HepG2 (cell line): Measurements from ENCODE around the gene CORO1C. TPM values are rescaled to one million over a fixed set of nuclear protein-coding genes. Genes with fewer than 3 reads are reported as not detected.
A peak's percentile ranks its signal among the peaks of the same experiment; 100 is the strongest.

ENCODE experiments used
- ATAC-seq: fragments of 200-7000 bp; cut with Tn5 transposase; 3 replicates; pipeline ENCODE4 v1.9.1; 2020; ENCODE audit warnings: mild to moderate bottlenecking, moderate library complexity
- BruUV-seq: library from RNA; stranded (reverse); fragments of 400-500 nt; replicated peaks from 2 replicates; lab custom pipeline; 2021; lab: Mats Ljungman, UMichigan
- CTCF ChIA-PET: fragments of 300-600 bp; formaldehyde crosslinking; extraction: SDS; loops from one replicate; lab custom pipeline; 2021; ENCODE audit warnings: low total read pairs, inconsistent platforms, low intra/inter-chr PET ratio; lab: Yijun Ruan, JAX
- POLR2A ChIA-PET: fragments of 350-600 bp; sonication (Branson Sonifier 250); formaldehyde crosslinking; loops from one replicate; lab custom pipeline; 2020; ENCODE audit warnings: antibody characterized with exemption, inconsistent platforms; lab: Yijun Ruan, JAX
- DNase-seq: peaks from one replicate; pipeline ENCODE4 v3.0.0-alpha.2; 2015; ENCODE audit warnings: low spot score
- FAIRE-seq: peaks from 3 replicates; lab custom pipeline; 2011; peaks lifted over from hg19 to GRCh38; lab: Jason Lieb, UNC
- H2AFZ ChIP-seq: one replicate; pipeline ENCODE4 v1.6.1; 2011; ENCODE audit warnings: low read length, inconsistent platforms
- H3K27ac ChIP-seq: fragments of 300-600 bp; 3 replicates; pipeline ENCODE4 v1.8.0; 2011; ENCODE audit warnings: mixed run types, mild to moderate bottlenecking, mixed read lengths, low read length, inconsistent platforms; ENCODE audit not compliant: insufficient read depth; ENCODE audit errors: extremely low read length
- H3K27me3 ChIP-seq, 2 experiments: fragments of 200-600 bp in 1 of 2; 2 replicates in 1 of 2; 3 replicates in 1 of 2; pipeline versions ENCODE4 v1.6.0 to v1.8.0; 2011; ENCODE audit warnings: low read length in 2 of 2, mild to moderate bottlenecking in 2 of 2, moderate library complexity in 2 of 2, inconsistent platforms in 1 of 2; ENCODE audit not compliant: insufficient read depth in 2 of 2, control insufficient read depth in 1 of 2
- H3K36me3 ChIP-seq, 2 experiments: fragments of 200-600 bp in 1 of 2; replicated peaks in 1 of 2; 2 replicates in 1 of 2; 3 replicates in 1 of 2; pipeline versions ENCODE4 v1.5.1 to v1.8.0; 2011; ENCODE audit warnings: low read length in 2 of 2, inconsistent platforms in 1 of 2; ENCODE audit not compliant: insufficient read depth in 2 of 2, control insufficient read depth in 1 of 2
- H3K4me1 ChIP-seq: 2 replicates; pipeline ENCODE4 v1.5.1; 2012; ENCODE audit warnings: low read length, inconsistent platforms; ENCODE audit not compliant: insufficient read depth
- H3K4me2 ChIP-seq: 2 replicates; pipeline ENCODE4 v1.6.0; 2011; ENCODE audit warnings: low read depth, low read length, inconsistent platforms
- H3K4me3 ChIP-seq, 3 experiments: fragments of 200-600 bp in 1 of 3; sonication (generic), shearing (Covaris generic) in 1 of 3; replicated peaks in 1 of 3; 2 replicates each; pipeline ENCODE4 v1.5.1; 2011 to 2016; ENCODE audit warnings: low read length in 3 of 3, inconsistent platforms in 2 of 3, low read depth in 2 of 3, mild to moderate bottlenecking in 2 of 3, control low read depth in 1 of 3, mixed read lengths in 1 of 3; ENCODE audit not compliant: insufficient read depth in 1 of 3
- H3K79me2 ChIP-seq: one replicate; pipeline ENCODE4 v1.6.1; 2011; ENCODE audit warnings: low read length, inconsistent platforms; ENCODE audit not compliant: insufficient read depth
- H3K9ac ChIP-seq: 2 replicates; pipeline ENCODE4 v1.6.0; 2011; ENCODE audit warnings: mild to moderate bottlenecking, low read depth, low read length, inconsistent platforms; ENCODE audit not compliant: insufficient read depth
- H3K9me3 ChIP-seq: 2 replicates; pipeline ENCODE4 v1.5.1; 2012; ENCODE audit warnings: mild to moderate bottlenecking, low read length
- H4K20me1 ChIP-seq: 2 replicates; pipeline ENCODE4 v1.6.0; 2011; ENCODE audit warnings: inconsistent platforms, mild to moderate bottlenecking, low read length, moderate library complexity; ENCODE audit not compliant: insufficient read depth
- MTA3 ChIP-seq: sonication (generic); formaldehyde crosslinking; IDR thresholded peaks from 2 replicates; pipeline ENCODE4 v1.4.0; 2020; ENCODE audit warnings: missing genetic modification reagents
- NR2F6 ChIP-seq, 2 experiments: IDR thresholded peaks; 2 replicates each; pipeline ENCODE4 v1.6.1; 2016; ENCODE audit warnings: antibody characterized with exemption in 1 of 2, mild to moderate bottlenecking in 1 of 2
- PAF1 ChIP-seq: IDR thresholded peaks from 2 replicates; pipeline ENCODE4 v1.6.1; 2016; ENCODE audit warnings: missing genetic modification reagents, missing compliant biosample characterization
- RBM22 ChIP-seq: fragments of 200-400 bp; formaldehyde crosslinking; optimal IDR thresholded peaks from 2 replicates; pipeline ENCODE3; 2017; ENCODE audit warnings: mild to moderate bottlenecking, low read length, moderate library complexity
- RFX1 ChIP-seq: fragments of 450-650 bp; IDR thresholded peaks from 2 replicates; pipeline ENCODE4 v1.6.1; 2017
- WGBS: methylation state at CpG from one replicate; pipeline ENCODE4 v1.1.6; 2017; ENCODE audit warnings: low lambda C conversion rate; 5-methylcytosine and 5-hydroxymethylcytosine counted together
- in situ Hi-C: cut with HindIII; loops from 2 replicates; pipeline ENCODE4 v1.10.0; 2017; ENCODE audit warnings: low pct_unique_long_range_greater_than_20kb; ENCODE audit not compliant: extremely low pct_ligation_motif_present
- intact Hi-C: fragments of 100-400 bp; cut with micrococcal nuclease; formaldehyde crosslinking; loops from one replicate; pipeline ENCODE4 v1.10.0; 2022; ENCODE audit not compliant: unreplicated experiment
- polyA plus RNA-seq, 8 experiments: library from polyadenylated mRNA; depleted of rRNA in 3 of 8; stranded (reverse) in 7 of 8; unstranded in 1 of 8; fragments of >200 nt; fragmentation: Illumina TruSeq in 4 of 8; extraction: Trizol in 4 of 8; gene quantifications; 2 replicates each; pipeline versions ENCODE4 v1.2.1 to v1.2.3, GENCODE V29; 2011 to 2016; ENCODE audit warnings: low read depth in 4 of 8, missing spikeins in 1 of 8, mixed read lengths in 1 of 8; ENCODE audit not compliant: insufficient read depth in 1 of 8
- total RNA-seq, 5 experiments: library from RNA; depleted of rRNA; stranded (reverse); fragments of >200 nt; fragmentation: Illumina TruSeq; extraction: Trizol; gene quantifications; 2 replicates each; pipeline ENCODE4 v1.2.3, GENCODE V29; 2016; ENCODE audit warnings: low read depth in 1 of 5
- TF ChIP-seq, protein P1 (sequence below): sonication (generic); formaldehyde crosslinking; IDR thresholded peaks from 2 replicates; pipeline ENCODE4 v1.4.0; 2020; ENCODE audit warnings: missing genetic modification reagents, borderline replicate concordance

Gene CORO1C
- total and polyA plus RNA-seq, 2 of the 13 experiments (the other 11 are each of a cell fraction or from before 2014, with no cell fraction given) = 73.7 to 131 TPM

- DNase-seq = no peak
- CTCF ChIA-PET = no interaction called here
- Histone ChIP-seq H3K9me3 (no peaks in the 10 kb centered on the region), H3K79me2 (peaks cover 44% of the 10 kb centered on the region), H3K4me3 (no peak overlapping the region), H4K20me1 (no peaks in the 10 kb centered on the region), H3K27me3 (no peaks in the 10 kb centered on the region), H3K4me1 (no peaks in the 10 kb centered on the region), H3K36me3 (peaks cover 13 to 56% of the 10 kb centered on the region in 2 experiments), H3K4me2 (no peak overlapping the region), H3K27ac (no peak overlapping the region), H2AFZ (no peak overlapping the region), H3K9ac (no peak overlapping the region)
- ATAC-seq = no peak
- BruUV-seq = no TSS peak
- no peak for FAIRE-seq
- WGBS = 98% methylated on average over 4 of the region's 4 CpGs
- POLR2A ChIA-PET = no interaction called here
- in situ Hi-C loops (no loop called here), intact Hi-C loops (no loop called here)
- no peak for TF ChIP-seq MTA3 (CRISPR knock-in tag)
- TF ChIP-seq PAF1 = no peak
- TF ChIP-seq, protein P1, sequence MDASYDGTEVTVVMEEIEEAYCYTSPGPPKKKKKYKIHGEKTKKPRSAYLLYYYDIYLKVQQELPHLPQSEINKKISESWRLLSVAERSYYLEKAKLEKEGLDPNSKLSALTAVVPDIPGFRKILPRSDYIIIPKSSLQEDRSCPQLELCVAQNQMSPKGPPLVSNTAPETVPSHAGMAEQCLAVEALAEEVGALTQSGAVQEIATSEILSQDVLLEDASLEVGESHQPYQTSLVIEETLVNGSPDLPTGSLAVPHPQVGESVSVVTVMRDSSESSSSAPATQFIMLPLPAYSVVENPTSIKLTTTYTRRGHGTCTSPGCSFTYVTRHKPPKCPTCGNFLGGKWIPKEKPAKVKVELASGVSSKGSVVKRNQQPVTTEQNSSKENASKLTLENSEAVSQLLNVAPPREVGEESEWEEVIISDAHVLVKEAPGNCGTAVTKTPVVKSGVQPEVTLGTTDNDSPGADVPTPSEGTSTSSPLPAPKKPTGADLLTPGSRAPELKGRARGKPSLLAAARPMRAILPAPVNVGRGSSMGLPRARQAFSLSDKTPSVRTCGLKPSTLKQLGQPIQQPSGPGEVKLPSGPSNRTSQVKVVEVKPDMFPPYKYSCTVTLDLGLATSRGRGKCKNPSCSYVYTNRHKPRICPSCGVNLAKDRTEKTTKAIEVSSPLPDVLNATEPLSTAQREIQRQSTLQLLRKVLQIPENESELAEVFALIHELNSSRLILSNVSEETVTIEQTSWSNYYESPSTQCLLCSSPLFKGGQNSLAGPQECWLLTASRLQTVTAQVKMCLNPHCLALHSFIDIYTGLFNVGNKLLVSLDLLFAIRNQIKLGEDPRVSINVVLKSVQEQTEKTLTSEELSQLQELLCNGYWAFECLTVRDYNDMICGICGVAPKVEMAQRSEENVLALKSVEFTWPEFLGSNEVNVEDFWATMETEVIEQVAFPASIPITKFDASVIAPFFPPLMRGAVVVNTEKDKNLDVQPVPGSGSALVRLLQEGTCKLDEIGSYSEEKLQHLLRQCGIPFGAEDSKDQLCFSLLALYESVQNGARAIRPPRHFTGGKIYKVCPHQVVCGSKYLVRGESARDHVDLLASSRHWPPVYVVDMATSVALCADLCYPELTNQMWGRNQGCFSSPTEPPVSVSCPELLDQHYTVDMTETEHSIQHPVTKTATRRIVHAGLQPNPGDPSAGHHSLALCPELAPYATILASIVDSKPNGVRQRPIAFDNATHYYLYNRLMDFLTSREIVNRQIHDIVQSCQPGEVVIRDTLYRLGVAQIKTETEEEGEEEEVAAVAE (CRISPR knock-in tag) = no peak
- TF ChIP-seq NR2F6 (IDR thresholded peaks at IDR 0.05) = 0 out of 2 replicates have a peak, but pooled peaks have one; percentile 19
- no peak for TF ChIP-seq NR2F6 (CRISPR knock-in tag; IDR thresholded peaks at IDR 0.05)
- peak; percentile 70 for TF ChIP-seq RBM22
- no peak for TF ChIP-seq RFX1
These were observed 55.5 kb downstream of the CORO1C start for GRCh38 chr12:108675792-108676191.
